Measurements from ENCODE around the gene VPS13A.

DNA sequence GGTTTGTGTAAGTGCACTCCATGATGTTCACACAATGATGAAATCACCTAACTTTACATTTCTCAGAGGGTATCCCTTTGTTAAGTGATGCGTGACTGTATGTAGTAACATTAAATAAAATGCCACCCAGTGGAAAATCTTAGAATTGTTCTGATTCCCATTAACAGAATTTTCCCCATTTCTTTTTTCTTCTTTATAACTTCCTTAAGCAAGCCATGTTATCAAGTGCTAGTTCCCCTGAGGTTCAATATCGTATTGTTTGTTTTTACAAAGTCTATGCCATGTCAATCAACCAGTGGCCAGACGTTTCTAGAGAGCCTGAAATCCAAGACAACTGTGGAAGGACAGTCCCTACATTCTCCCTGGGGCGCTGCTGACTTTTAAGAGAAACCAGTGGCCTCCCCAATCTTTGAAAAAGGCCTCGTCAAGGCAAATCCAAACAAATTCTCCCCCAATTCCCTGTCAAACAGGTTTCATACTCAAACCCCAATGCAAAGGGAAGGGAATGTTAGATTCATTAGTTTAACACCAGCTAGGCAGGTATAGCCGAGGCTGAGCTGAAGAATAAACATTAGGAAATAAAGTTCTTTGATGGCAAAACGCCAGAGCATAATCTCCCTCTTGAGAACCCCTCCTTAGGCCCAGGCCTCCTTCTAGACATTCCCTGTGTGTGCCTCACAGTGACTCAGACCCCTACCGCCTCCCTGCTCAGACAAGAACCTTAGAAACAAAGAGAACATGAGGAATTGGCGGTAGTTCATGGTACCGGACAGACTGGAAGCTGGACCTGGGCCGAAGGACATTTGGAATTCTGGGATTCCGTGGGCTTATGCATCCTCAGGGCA, 272.1 kb downstream of the VPS13A start:
- TF ChIP-seq, protein P1, sequence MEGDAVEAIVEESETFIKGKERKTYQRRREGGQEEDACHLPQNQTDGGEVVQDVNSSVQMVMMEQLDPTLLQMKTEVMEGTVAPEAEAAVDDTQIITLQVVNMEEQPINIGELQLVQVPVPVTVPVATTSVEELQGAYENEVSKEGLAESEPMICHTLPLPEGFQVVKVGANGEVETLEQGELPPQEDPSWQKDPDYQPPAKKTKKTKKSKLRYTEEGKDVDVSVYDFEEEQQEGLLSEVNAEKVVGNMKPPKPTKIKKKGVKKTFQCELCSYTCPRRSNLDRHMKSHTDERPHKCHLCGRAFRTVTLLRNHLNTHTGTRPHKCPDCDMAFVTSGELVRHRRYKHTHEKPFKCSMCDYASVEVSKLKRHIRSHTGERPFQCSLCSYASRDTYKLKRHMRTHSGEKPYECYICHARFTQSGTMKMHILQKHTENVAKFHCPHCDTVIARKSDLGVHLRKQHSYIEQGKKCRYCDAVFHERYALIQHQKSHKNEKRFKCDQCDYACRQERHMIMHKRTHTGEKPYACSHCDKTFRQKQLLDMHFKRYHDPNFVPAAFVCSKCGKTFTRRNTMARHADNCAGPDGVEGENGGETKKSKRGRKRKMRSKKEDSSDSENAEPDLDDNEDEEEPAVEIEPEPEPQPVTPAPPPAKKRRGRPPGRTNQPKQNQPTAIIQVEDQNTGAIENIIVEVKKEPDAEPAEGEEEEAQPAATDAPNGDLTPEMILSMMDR (IDR thresholded peaks at IDR 0.05): no peak
- TF ChIP-seq POLR2A (IDR thresholded peaks at IDR 0.05): no peak

Data from tibial nerve (tissue), 3 donors.